PC-9 (cell line): ENCODE measurements around the gene KCNA5.

Source experiments
- EZH2 ChIP-seq: fragments of 200-600 bp; sonication (generic); IDR thresholded peaks from 2 replicates; pipeline ENCODE4 v1.8.0; 2017; ENCODE audit warnings: antibody characterized with exemption, low read depth
- TF ChIP-seq, protein P1 (sequence below): fragments of 200-600 bp; sonication (generic); conservative IDR thresholded peaks from 2 replicates; pipeline ENCODE4 v1.6.1; 2017; ENCODE audit warnings: mixed run types, antibody characterized with exemption, mild to moderate bottlenecking, moderate library complexity

DNA sequence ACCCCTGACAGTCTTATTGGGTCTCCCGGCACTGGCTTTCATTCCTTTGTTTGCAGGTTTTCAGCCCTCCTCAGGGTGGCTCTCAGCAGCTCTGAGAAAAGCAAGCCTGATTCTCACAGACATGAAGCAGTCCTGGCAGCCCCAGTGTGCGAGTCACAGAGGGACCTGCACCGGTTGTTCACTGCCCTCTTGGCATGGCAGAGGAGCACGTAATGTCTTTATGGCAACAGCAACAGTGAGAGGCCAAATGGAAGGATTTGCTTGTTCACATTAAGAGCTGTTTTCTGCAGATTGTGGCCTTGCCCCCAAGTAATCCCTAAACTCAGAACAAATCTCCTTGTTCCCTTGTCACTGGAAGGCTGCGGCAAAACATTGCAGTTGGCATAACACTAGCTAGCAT, 3.4 kb downstream of the KCNA5 start:
- TF ChIP-seq, protein P1, sequence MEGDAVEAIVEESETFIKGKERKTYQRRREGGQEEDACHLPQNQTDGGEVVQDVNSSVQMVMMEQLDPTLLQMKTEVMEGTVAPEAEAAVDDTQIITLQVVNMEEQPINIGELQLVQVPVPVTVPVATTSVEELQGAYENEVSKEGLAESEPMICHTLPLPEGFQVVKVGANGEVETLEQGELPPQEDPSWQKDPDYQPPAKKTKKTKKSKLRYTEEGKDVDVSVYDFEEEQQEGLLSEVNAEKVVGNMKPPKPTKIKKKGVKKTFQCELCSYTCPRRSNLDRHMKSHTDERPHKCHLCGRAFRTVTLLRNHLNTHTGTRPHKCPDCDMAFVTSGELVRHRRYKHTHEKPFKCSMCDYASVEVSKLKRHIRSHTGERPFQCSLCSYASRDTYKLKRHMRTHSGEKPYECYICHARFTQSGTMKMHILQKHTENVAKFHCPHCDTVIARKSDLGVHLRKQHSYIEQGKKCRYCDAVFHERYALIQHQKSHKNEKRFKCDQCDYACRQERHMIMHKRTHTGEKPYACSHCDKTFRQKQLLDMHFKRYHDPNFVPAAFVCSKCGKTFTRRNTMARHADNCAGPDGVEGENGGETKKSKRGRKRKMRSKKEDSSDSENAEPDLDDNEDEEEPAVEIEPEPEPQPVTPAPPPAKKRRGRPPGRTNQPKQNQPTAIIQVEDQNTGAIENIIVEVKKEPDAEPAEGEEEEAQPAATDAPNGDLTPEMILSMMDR, result no peak
- no peak for TF ChIP-seq EZH2
